Liver (tissue), 9 donors: ENCODE measurements around the gene SERINC3. TPM values are rescaled to one million over a fixed set of nuclear protein-coding genes. Genes with fewer than 3 reads are reported as not detected.

Experiments used
- DNase-seq: peaks from one replicate; pipeline ENCODE4 v3.0.0-alpha.2; 2017; ENCODE audit warnings: low spot score
- H3K27ac ChIP-seq, 2 donors: one replicate each; pipeline ENCODE4 v1.7.0; 2013; ENCODE audit warnings: inconsistent platforms in 2 of 2, low read length in 2 of 2, control low read depth in 1 of 2, low read depth in 1 of 2, mild to moderate bottlenecking in 1 of 2
- H3K27me3 ChIP-seq, 4 donors: one replicate each; pipeline versions ENCODE4 v1.6.1 to v1.7.0; 2013; ENCODE audit warnings: low read length in 3 of 4, inconsistent platforms in 1 of 4, mild to moderate bottlenecking in 1 of 4, moderate library complexity in 1 of 4; ENCODE audit not compliant: control insufficient read depth in 4 of 4, insufficient read depth in 4 of 4
- H3K36me3 ChIP-seq, 4 donors: one replicate each; pipeline versions ENCODE4 v1.6.1 to v1.7.0; 2013; ENCODE audit warnings: low read length in 3 of 4, mild to moderate bottlenecking in 3 of 4, low read depth in 1 of 4, moderate library complexity in 1 of 4; ENCODE audit not compliant: control insufficient read depth in 4 of 4, insufficient read depth in 3 of 4
- H3K4me1 ChIP-seq, 4 donors: one replicate each; pipeline versions ENCODE4 v1.6.1 to v1.7.0; 2013; ENCODE audit warnings: low read length in 3 of 4, mild to moderate bottlenecking in 3 of 4, moderate library complexity in 1 of 4; ENCODE audit not compliant: control insufficient read depth in 4 of 4, insufficient read depth in 4 of 4
- H3K4me3 ChIP-seq, 3 donors: one replicate each; pipeline versions ENCODE4 v1.6.1 to v1.7.0; 2013; ENCODE audit warnings: low read length in 3 of 3, control low read depth in 1 of 3, low read depth in 1 of 3, mild to moderate bottlenecking in 1 of 3
- H3K9ac ChIP-seq, 2 donors: one replicate each; pipeline ENCODE4 v1.7.0; 2013; ENCODE audit warnings: low read length in 2 of 2, mild to moderate bottlenecking in 2 of 2, moderate library complexity in 2 of 2, control low read depth in 1 of 2, low read depth in 1 of 2
- H3K9me3 ChIP-seq, 4 donors: one replicate each; pipeline versions ENCODE4 v1.6.1 to v1.7.0; 2013; ENCODE audit warnings: low read length in 3 of 4; ENCODE audit not compliant: control insufficient read depth in 4 of 4
- EGR1 ChIP-seq, 2 donors: IDR thresholded peaks; 2 replicates each; pipeline ENCODE4 v1.6.1; 2016 to 2018; ENCODE audit warnings: antibody characterized with exemption in 2 of 2, low read depth in 2 of 2
- FOXA1 ChIP-seq: IDR thresholded peaks from 2 replicates; pipeline ENCODE4 v1.6.1; 2016; ENCODE audit warnings: antibody characterized with exemption
- FOXA2 ChIP-seq: IDR thresholded peaks from 2 replicates; pipeline ENCODE4 v1.6.1; 2016; ENCODE audit warnings: antibody characterized with exemption
- GABPA ChIP-seq, 2 donors: IDR thresholded peaks in 1 of 2; conservative IDR thresholded peaks in 1 of 2; 2 replicates each; pipeline ENCODE4 v1.6.1; 2016; ENCODE audit warnings: antibody characterized with exemption in 2 of 2, mild to moderate bottlenecking in 1 of 2, moderate library complexity in 1 of 2
- HNF4A ChIP-seq, 2 donors: conservative IDR thresholded peaks; 2 replicates each; pipeline ENCODE4 v1.6.1; 2016; ENCODE audit warnings: antibody characterized with exemption in 2 of 2, mild to moderate bottlenecking in 2 of 2
- HNF4G ChIP-seq: IDR thresholded peaks from 2 replicates; pipeline ENCODE4 v1.6.1; 2016; ENCODE audit warnings: antibody characterized with exemption
- JUND ChIP-seq, 2 donors: IDR thresholded peaks; 2 replicates each; pipeline ENCODE4 v1.6.1; 2016; ENCODE audit warnings: antibody characterized with exemption in 2 of 2
- MAX ChIP-seq: IDR thresholded peaks from 2 replicates; pipeline ENCODE4 v1.6.1; 2016; ENCODE audit warnings: antibody characterized with exemption
- NR2F2 ChIP-seq: IDR thresholded peaks from 2 replicates; pipeline ENCODE4 v1.6.1; 2016; ENCODE audit warnings: antibody characterized with exemption
- RAD21 ChIP-seq, 2 donors: IDR thresholded peaks; 2 replicates each; pipeline ENCODE4 v1.6.1; 2016; ENCODE audit warnings: antibody characterized with exemption in 2 of 2, mild to moderate bottlenecking in 2 of 2
- RXRA ChIP-seq, 2 donors: IDR thresholded peaks; 2 replicates each; pipeline ENCODE4 v1.6.1; 2017 to 2018; ENCODE audit warnings: antibody characterized with exemption in 2 of 2, mild to moderate bottlenecking in 1 of 2
- SP1 ChIP-seq: IDR thresholded peaks from 2 replicates; pipeline ENCODE4 v1.6.1; 2018; ENCODE audit warnings: antibody characterized with exemption, mild to moderate bottlenecking
- TAF1 ChIP-seq: conservative IDR thresholded peaks from 2 replicates; pipeline ENCODE4 v1.6.1; 2016; ENCODE audit warnings: antibody characterized with exemption, mild to moderate bottlenecking
- YY1 ChIP-seq: IDR thresholded peaks from 2 replicates; pipeline ENCODE4 v1.6.1; 2016; ENCODE audit warnings: antibody characterized with exemption, mild to moderate bottlenecking
- WGBS: extraction: QIAGEN DNeasy Blood & Tissue Kit; methylation state at CpG from one replicate; pipeline ENCODE4 v1.1.7; 2013; 5-methylcytosine and 5-hydroxymethylcytosine counted together
- polyA plus RNA-seq, 2 donors: library from polyadenylated mRNA; stranded (reverse) in 1 of 2; unstranded in 1 of 2; fragments of 200-250 nt in 1 of 2; fragments of >200 nt in 1 of 2; fragmentation: Nextera tagmentation in 1 of 2; extraction: Ambion mirVana in 1 of 2; gene quantifications; one replicate each; pipeline versions ENCODE4 v1.2.1 to v1.2.3, GENCODE V29; 2013 to 2015
- total RNA-seq, 2 donors: library from RNA; depleted of rRNA; stranded (reverse); fragments of >200 nt; gene quantifications; one replicate each; pipeline ENCODE4 v1.2.3, GENCODE V29; 2014
- TF ChIP-seq, protein P1 (sequence below): IDR thresholded peaks from 2 replicates; pipeline ENCODE4 v1.6.1; 2016; ENCODE audit warnings: antibody characterized with exemption
- TF ChIP-seq, protein P2 (sequence below): fragments of 150-350 bp; IDR thresholded peaks from 2 replicates; pipeline ENCODE4 v1.5.1; 2017; ENCODE audit warnings: improper control_type of control experiment, low read depth, low read length; ENCODE audit not compliant: missing input control
- TF ChIP-seq, protein P3 (sequence below): IDR thresholded peaks from 2 replicates; pipeline ENCODE4 v1.6.1; 2016; ENCODE audit warnings: antibody characterized with exemption, mild to moderate bottlenecking
- TF ChIP-seq, protein P4 (sequence below): IDR thresholded peaks from 2 replicates; pipeline ENCODE4 v1.6.1; 2016; ENCODE audit warnings: antibody characterized with exemption
- donor health status: healthy.
- donor health status: healthy.
- donor health status: healthy.
- donor health status: healthy.
- donor health status: healthy.

SERINC3 gene
- total and polyA plus RNA-seq, 4 donors, result 51.1 to 70.0 (median 58.5) TPM

DNA sequence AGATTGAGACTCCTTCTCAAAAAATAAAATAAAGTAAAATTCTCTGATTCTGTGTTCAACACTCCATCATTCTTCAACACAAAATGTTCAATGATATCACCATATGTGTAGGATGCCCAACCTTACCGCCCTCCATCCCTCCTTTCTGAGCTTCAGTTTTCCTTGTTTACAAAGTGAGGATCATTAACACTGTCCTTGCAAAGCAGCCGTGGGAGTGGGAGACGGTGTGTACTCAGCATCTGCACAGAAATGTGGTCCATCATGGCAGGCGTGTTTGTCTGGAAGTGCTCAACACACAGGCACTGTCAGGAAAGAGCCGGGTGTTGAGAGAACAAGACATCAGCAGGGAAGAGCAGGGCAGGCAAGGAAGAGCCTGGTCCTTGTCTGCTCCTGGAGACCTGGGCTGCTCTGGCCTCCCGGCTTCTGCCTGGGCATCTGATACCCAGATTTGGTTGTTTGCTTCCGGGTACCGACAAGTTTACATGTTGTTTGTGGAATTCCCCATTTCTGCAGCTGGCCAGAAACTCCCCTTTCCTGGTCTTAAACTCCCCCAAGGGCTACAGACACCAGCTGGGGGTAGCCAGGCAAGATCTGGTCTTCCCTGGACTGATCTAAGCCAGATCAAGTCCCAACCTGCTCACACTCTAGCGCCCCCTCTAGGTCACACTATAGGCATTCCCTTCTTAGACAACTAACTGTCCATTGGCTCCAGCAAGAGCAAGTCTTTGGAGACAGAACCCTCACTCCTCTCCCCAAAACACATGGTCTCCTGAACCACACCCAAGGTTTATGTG, 72.9 kb downstream of the SERINC3 start (continued):
- peak; percentile 32 for TF ChIP-seq MAX

DNA sequence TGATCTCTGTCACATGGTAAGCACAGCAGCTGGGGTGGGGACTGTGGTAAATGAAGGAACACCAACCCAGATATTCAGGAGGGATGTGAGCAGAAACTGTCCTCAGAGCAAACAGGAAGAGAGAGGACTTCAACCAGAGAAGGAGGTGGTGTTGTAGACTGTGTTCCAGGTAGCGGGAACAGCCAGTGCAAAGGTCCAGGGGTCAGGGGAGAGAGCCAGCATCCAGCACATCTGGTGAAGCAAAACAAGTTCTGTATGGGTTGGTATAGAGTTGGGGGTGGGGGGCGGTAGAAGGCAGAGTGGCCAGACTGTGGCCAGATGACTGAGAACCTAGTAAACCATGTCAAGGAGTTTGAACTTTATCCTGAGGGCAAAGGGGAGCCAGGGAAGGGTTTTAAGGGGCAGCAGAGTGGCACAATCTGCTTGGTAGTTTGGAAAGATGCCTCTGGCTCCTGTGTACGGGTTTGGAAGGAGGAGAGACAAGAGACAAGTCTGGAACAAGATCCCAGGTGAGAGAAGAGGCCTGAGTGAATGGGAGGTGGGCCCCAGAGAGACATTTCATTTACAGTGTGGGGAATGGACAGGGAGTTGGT, 73.9 kb downstream of the SERINC3 start:
- 40% methylated on average over 3 of the region's 3 CpGs for WGBS
- peak overlapping the region in 1 of 2 donors; percentile 98 for H3K9ac ChIP-seq
- peak overlapping the region; percentile 91 to 96 for H3K27ac ChIP-seq
- no peaks in the 10 kb centered on the region for H3K36me3 ChIP-seq
- no peak for DNase-seq
- peak overlapping the region; percentile 64 to 82 (median 67) for H3K4me3 ChIP-seq
- H3K4me1 ChIP-seq, result peaks cover 4 to 20% (median 15%) of the 10 kb centered on the region in 4 donors
- TF ChIP-seq RXRA (IDR thresholded peaks at IDR 0.05) (peak; percentile 98), HNF4G (peak; percentile 97), RAD21 (IDR thresholded peaks at IDR 0.05) (peak; percentile 54 to 72), FOXA2 (peak; percentile 59), JUND (IDR thresholded peaks at IDR 0.05) (peak; percentile 75 to 93), FOXA1 (peak; percentile 64), EGR1 (IDR thresholded peaks at IDR 0.05; ENCODE audit: low read depth in 2 of 2) (peak; percentile 89 to 94), TAF1 (peak; percentile 70), GABPA (IDR thresholded peaks at IDR 0.05 in 1 of 2, conservative IDR thresholded peaks at IDR 0.05 in 1 of 2) (peak in 1 of 2 donors; percentile 51), SP1 (peak; percentile 100), YY1 (peak; percentile 68), MAX (peak; percentile 99), NR2F2 (peak; percentile 98), HNF4A (conservative IDR thresholded peaks at IDR 0.05) (peak; percentile 97 to 99)
- TF ChIP-seq, protein P1, sequence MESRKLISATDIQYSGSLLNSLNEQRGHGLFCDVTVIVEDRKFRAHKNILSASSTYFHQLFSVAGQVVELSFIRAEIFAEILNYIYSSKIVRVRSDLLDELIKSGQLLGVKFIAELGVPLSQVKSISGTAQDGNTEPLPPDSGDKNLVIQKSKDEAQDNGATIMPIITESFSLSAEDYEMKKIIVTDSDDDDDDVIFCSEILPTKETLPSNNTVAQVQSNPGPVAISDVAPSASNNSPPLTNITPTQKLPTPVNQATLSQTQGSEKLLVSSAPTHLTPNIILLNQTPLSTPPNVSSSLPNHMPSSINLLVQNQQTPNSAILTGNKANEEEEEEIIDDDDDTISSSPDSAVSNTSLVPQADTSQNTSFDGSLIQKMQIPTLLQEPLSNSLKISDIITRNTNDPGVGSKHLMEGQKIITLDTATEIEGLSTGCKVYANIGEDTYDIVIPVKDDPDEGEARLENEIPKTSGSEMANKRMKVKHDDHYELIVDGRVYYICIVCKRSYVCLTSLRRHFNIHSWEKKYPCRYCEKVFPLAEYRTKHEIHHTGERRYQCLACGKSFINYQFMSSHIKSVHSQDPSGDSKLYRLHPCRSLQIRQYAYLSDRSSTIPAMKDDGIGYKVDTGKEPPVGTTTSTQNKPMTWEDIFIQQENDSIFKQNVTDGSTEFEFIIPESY, result peak; percentile 88
- TF ChIP-seq, protein P2, sequence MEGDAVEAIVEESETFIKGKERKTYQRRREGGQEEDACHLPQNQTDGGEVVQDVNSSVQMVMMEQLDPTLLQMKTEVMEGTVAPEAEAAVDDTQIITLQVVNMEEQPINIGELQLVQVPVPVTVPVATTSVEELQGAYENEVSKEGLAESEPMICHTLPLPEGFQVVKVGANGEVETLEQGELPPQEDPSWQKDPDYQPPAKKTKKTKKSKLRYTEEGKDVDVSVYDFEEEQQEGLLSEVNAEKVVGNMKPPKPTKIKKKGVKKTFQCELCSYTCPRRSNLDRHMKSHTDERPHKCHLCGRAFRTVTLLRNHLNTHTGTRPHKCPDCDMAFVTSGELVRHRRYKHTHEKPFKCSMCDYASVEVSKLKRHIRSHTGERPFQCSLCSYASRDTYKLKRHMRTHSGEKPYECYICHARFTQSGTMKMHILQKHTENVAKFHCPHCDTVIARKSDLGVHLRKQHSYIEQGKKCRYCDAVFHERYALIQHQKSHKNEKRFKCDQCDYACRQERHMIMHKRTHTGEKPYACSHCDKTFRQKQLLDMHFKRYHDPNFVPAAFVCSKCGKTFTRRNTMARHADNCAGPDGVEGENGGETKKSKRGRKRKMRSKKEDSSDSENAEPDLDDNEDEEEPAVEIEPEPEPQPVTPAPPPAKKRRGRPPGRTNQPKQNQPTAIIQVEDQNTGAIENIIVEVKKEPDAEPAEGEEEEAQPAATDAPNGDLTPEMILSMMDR, result no peak
- TF ChIP-seq, protein P3, sequence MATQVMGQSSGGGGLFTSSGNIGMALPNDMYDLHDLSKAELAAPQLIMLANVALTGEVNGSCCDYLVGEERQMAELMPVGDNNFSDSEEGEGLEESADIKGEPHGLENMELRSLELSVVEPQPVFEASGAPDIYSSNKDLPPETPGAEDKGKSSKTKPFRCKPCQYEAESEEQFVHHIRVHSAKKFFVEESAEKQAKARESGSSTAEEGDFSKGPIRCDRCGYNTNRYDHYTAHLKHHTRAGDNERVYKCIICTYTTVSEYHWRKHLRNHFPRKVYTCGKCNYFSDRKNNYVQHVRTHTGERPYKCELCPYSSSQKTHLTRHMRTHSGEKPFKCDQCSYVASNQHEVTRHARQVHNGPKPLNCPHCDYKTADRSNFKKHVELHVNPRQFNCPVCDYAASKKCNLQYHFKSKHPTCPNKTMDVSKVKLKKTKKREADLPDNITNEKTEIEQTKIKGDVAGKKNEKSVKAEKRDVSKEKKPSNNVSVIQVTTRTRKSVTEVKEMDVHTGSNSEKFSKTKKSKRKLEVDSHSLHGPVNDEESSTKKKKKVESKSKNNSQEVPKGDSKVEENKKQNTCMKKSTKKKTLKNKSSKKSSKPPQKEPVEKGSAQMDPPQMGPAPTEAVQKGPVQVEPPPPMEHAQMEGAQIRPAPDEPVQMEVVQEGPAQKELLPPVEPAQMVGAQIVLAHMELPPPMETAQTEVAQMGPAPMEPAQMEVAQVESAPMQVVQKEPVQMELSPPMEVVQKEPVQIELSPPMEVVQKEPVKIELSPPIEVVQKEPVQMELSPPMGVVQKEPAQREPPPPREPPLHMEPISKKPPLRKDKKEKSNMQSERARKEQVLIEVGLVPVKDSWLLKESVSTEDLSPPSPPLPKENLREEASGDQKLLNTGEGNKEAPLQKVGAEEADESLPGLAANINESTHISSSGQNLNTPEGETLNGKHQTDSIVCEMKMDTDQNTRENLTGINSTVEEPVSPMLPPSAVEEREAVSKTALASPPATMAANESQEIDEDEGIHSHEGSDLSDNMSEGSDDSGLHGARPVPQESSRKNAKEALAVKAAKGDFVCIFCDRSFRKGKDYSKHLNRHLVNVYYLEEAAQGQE, result peak; percentile 83
- TF ChIP-seq, protein P4, sequence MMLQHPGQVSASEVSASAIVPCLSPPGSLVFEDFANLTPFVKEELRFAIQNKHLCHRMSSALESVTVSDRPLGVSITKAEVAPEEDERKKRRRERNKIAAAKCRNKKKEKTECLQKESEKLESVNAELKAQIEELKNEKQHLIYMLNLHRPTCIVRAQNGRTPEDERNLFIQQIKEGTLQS, result peak; percentile 91
- no peaks in the 10 kb centered on the region for H3K27me3 ChIP-seq
- no peaks in the 10 kb centered on the region for H3K9me3 ChIP-seq
